Stimulated activated CD4-positive, alpha-beta T cell treated with anti-CD3 and anti-CD28 coated beads, Interleukin-4, amount 100 ng/mL, for 24 hours (primary cell): Measurements from ENCODE around the gene PAPOLG.

Experiments
- DNase-seq: peaks from one replicate; pipeline ENCODE4 v3.0.0-alpha.2; 2020

PAPOLG gene

GRCh38 chr2:60756097-60757087, at the start of gene PAPOLG:
Gene PAPOLG (plus strand): TSS chr2:60756268. CDS start chr2:60756479, 211 bp downstream.
- peak; percentile 98 for DNase-seq

- DNase-seq, result no peak
Measured at GRCh38 chr2:60707750-60708371, 48.2 kb upstream of the PAPOLG start.

- DNase-seq, result no peak
Measured at GRCh38 chr2:60708630-60709320, 47.3 kb upstream of the PAPOLG start.

GRCh38 chr2:60710707-60711106, 45.4 kb upstream of the PAPOLG start:
- no peak for DNase-seq

GRCh38 chr2:60715561-60715960, 40.5 kb upstream of the PAPOLG start:
- DNase-seq, result no peak

- no peak for DNase-seq
Measured at GRCh38 chr2:60717691-60718090, 38.4 kb upstream of the PAPOLG start.

- DNase-seq, result no peak
Measured at GRCh38 chr2:60719331-60719730, 36.7 kb upstream of the PAPOLG start.

- no peak for DNase-seq
Measured at GRCh38 chr2:60725466-60725865, 30.6 kb upstream of the PAPOLG start.

- no peak for DNase-seq
Measured at GRCh38 chr2:60728855-60729254, 27.2 kb upstream of the PAPOLG start.

GRCh38 chr2:60735496-60736250, 20.4 kb upstream of the PAPOLG start:
- no peak for DNase-seq

GRCh38 chr2:60738679-60739078, 17.4 kb upstream of the PAPOLG start:
- no peak for DNase-seq

GRCh38 chr2:60739156-60739555, 16.9 kb upstream of the PAPOLG start:
- no peak for DNase-seq

GRCh38 chr2:60741576-60741975, 14.5 kb upstream of the PAPOLG start:
- DNase-seq, result no peak

GRCh38 chr2:60742419-60742818, 13.6 kb upstream of the PAPOLG start:
- no peak for DNase-seq

GRCh38 chr2:60745330-60745729, 10.7 kb upstream of the PAPOLG start:
- no peak for DNase-seq

GRCh38 chr2:60745761-60746160, 10.3 kb upstream of the PAPOLG start:
- no peak for DNase-seq

GRCh38 chr2:60746318-60746717, 9.8 kb upstream of the PAPOLG start:
- DNase-seq, result no peak

- no peak for DNase-seq
Measured at GRCh38 chr2:60759654-60760053, 3.6 kb downstream of the PAPOLG start.

GRCh38 chr2:60764736-60765534, 8.9 kb downstream of the PAPOLG start:
- no peak for DNase-seq

- no peak for DNase-seq
Measured at GRCh38 chr2:60766283-60766682, 10.2 kb downstream of the PAPOLG start.

GRCh38 chr2:60771508-60771907, 15.4 kb downstream of the PAPOLG start:
- no peak for DNase-seq
